ENCODE data around the gene KLHDC4.

DNA sequence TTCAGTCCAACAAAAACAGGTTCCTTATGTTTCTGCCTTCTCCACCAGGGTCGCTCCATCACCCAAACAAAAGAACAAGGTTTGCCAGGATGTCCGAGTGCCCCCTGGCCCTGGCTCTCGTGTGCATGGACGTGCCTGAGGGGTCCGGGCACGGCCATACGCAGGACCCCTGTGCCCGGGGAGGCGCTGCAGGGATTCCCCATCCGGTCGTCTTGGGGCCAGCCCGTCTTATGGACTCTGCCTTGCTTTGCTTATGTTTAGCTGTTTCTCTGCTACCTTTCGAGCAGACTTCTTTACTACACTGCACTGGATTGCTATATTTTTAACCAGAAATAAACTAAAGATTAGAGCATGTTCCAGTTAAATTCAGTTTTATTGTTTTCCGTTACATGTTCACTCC, 68.0 kb downstream of the KLHDC4 start:
- TF ChIP-seq, protein P1, sequence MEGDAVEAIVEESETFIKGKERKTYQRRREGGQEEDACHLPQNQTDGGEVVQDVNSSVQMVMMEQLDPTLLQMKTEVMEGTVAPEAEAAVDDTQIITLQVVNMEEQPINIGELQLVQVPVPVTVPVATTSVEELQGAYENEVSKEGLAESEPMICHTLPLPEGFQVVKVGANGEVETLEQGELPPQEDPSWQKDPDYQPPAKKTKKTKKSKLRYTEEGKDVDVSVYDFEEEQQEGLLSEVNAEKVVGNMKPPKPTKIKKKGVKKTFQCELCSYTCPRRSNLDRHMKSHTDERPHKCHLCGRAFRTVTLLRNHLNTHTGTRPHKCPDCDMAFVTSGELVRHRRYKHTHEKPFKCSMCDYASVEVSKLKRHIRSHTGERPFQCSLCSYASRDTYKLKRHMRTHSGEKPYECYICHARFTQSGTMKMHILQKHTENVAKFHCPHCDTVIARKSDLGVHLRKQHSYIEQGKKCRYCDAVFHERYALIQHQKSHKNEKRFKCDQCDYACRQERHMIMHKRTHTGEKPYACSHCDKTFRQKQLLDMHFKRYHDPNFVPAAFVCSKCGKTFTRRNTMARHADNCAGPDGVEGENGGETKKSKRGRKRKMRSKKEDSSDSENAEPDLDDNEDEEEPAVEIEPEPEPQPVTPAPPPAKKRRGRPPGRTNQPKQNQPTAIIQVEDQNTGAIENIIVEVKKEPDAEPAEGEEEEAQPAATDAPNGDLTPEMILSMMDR (IDR thresholded peaks at IDR 0.05; ENCODE audit: borderline replicate concordance, extremely low read depth, low read length, poor library complexity, severe bottlenecking): no peak
- TF ChIP-seq EZH2 (IDR thresholded peaks at IDR 0.05; ENCODE audit: borderline replicate concordance, low read depth, low read length, severe bottlenecking): no peak

Measured in DND-41 (cell line).